HG02678 (cell line): Measurements from ENCODE around the gene CALR.
"Not testable (repeated sequence)": the region's sequence is repeated elsewhere in the genome, so short reads cannot be mapped to it uniquely, and the experiment has no call there.

Experiments
- ATAC-seq: cut with Tn5 transposase; IDR thresholded peaks from one replicate; pipeline ENCODE4 v1.9.1; 2021; ENCODE audit warnings: mild to moderate bottlenecking, moderate library complexity; ENCODE audit not compliant: unreplicated experiment

Gene CALR

GRCh38 chr19:12976109-12976508 lies 37.7 kb downstream of the CALR start:
- not testable (repeated sequence) for ATAC-seq

GRCh38 chr19:12979974-12980373 lies 41.6 kb downstream of the CALR start:
- ATAC-seq: no peak

- ATAC-seq: no peak
Measured at GRCh38 chr19:12982648-12983047, 44.2 kb downstream of the CALR start.

GRCh38 chr19:12983091-12983490 lies 44.7 kb downstream of the CALR start:
- ATAC-seq: no peak

GRCh38 chr19:12983542-12984142 lies 45.2 kb downstream of the CALR start:
- ATAC-seq: no peak

GRCh38 chr19:12984143-12984627 lies 45.8 kb downstream of the CALR start:
- ATAC-seq: no peak

- ATAC-seq: no peak
Measured at GRCh38 chr19:12984683-12985048, 46.3 kb downstream of the CALR start.

GRCh38 chr19:12985049-12985776 lies 46.8 kb downstream of the CALR start:
- ATAC-seq: no peak

- no peak for ATAC-seq
Measured at GRCh38 chr19:12986726-12987125, 48.3 kb downstream of the CALR start.

GRCh38 chr19:12987190-12987589 lies 48.8 kb downstream of the CALR start:
- ATAC-seq: no peak

GRCh38 chr19:12987781-12988180 lies 49.4 kb downstream of the CALR start:
- ATAC-seq: no peak

GRCh38 chr19:12990431-12990830 lies 52.0 kb downstream of the CALR start:
- ATAC-seq: no peak

- no peak for ATAC-seq
Measured at GRCh38 chr19:12990853-12991252, 52.4 kb downstream of the CALR start.

- no peak for ATAC-seq
Measured at GRCh38 chr19:12991296-12991695, 52.9 kb downstream of the CALR start.

GRCh38 chr19:12992729-12993128 lies 54.3 kb downstream of the CALR start:
- no peak for ATAC-seq

- no peak for ATAC-seq
Measured at GRCh38 chr19:12993562-12993961, 55.2 kb downstream of the CALR start.
